HEK293 (cell line): ENCODE results near the gene CLMN.

ENCODE experiments used
- CTCF ChIP-seq: fragments of 450-650 bp; formaldehyde crosslinking; IDR thresholded peaks from 2 replicates; pipeline ENCODE4 v1.5.1; 2016; ENCODE audit warnings: missing biosample characterization, missing genetic modification characterization
- YY1 ChIP-seq: fragments of 450-650 bp; formaldehyde crosslinking; IDR thresholded peaks from 2 replicates; pipeline ENCODE4 v1.5.1; 2018; ENCODE audit warnings: missing biosample characterization, missing genetic modification characterization
- ZBTB10 ChIP-seq: fragments of 450-650 bp; formaldehyde crosslinking; IDR thresholded peaks from 2 replicates; pipeline ENCODE4 v1.5.1; 2016; ENCODE audit warnings: missing biosample characterization, missing genetic modification characterization
- ZNF324 ChIP-seq: fragments of 450-650 bp; formaldehyde crosslinking; IDR thresholded peaks from 2 replicates; pipeline ENCODE4 v1.5.1; 2016; ENCODE audit warnings: missing biosample characterization, missing genetic modification characterization
- ZNF354C ChIP-seq: fragments of 450-650 bp; formaldehyde crosslinking; IDR thresholded peaks from 2 replicates; pipeline ENCODE4 v1.5.1; 2016; ENCODE audit warnings: missing biosample characterization, missing genetic modification characterization, low read depth, borderline replicate concordance

- TF ChIP-seq YY1 (no peak), ZBTB10 (tag by site-specific recombination) (no peak), CTCF (tag by site-specific recombination) (no peak), ZNF324 (tag by site-specific recombination) (no peak), ZNF354C (tag by site-specific recombination) (no peak)
Measured at GRCh38 chr14:95253039-95253630, 66.6 kb downstream of the CLMN start.
